HG03135 (cell line): ENCODE results near the gene IP6K2.

Source experiments
- ATAC-seq: cut with Tn5 transposase; IDR thresholded peaks from one replicate; pipeline ENCODE4 v1.9.1; 2021; ENCODE audit warnings: mild to moderate bottlenecking, moderate library complexity; ENCODE audit not compliant: unreplicated experiment

Gene IP6K2

GRCh38 chr3:48692551-48692950 lies 24.5 kb downstream of the IP6K2 start:
- no peak for ATAC-seq

- ATAC-seq = no peak
Measured at GRCh38 chr3:48690846-48691458, 26.1 kb downstream of the IP6K2 start.

- ATAC-seq = no peak
Measured at GRCh38 chr3:48689384-48689783, 27.6 kb downstream of the IP6K2 start.

DNA sequence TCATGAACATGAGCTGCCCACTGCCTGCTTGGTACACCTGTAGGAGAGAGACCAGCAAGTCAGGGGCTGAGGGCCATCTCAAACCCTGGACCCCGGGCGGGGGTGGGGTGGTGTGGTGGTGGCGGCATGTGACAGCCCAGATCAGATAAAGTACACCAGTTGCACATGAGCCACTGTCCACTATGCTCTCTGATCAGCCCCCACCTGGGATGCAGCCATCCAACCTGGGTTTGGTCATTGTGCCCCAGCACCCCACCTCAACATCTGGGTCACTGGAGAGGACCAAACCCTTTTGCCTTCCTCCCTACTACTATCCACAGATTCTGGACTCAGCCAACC lies 28.3 kb downstream of the IP6K2 start:
- ATAC-seq = no peak

DNA sequence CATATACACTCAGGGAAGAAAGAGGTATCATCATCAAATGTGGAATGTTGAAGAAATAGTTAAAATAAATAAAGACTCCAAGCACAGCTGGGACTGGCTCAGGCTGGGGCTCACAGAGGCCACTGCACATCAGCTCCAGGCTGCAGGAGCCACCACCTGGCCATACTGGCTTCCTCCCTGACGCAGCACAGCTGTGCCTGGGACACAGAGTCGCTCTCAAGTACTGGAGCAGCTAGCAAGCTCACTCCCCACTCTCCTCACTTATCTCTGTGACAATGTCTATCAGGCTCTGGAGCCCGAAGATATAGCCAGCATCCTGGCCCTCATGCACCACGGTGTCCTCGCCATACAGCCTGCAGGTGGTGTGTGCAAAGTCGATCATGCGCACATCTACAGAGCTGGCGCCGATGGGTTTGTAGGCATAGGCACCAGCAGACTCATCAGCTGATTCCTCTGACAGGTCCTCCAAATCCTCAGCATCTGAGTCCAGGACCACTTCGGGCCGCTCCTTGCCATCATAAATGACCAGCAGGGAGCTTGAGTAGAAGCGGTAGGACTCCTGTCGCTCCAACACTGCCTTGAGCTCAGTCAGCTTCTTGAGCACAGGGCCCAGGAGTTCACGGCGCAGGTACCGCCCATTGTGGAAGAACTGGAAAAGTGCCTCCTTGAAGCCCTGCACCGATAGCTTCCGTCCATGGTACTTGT lies 28.8 kb downstream of the IP6K2 start:
- no peak for ATAC-seq

DNA sequence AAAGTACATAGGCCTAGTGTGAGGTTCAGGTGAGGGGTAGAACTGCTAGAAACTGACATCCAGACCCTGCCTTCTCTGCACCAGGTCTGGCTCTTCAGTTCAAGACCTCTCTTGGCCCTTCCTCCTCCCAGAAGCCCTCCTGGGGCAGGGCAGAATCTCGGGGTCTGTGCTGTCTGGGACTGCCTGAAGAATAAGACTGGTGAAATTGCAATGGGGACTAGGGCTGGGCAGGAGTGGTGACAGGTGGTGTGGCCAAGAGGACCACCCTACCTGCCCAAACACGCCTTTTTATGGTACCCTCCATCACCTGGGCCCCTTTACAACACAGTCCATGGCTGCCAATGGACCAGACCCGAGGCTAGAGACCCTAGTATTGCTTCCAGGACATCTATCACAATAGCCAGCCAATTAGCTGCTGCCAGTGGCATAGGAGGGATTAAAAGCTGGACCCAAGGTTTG lies 29.8 kb downstream of the IP6K2 start:
- no peak for ATAC-seq

DNA sequence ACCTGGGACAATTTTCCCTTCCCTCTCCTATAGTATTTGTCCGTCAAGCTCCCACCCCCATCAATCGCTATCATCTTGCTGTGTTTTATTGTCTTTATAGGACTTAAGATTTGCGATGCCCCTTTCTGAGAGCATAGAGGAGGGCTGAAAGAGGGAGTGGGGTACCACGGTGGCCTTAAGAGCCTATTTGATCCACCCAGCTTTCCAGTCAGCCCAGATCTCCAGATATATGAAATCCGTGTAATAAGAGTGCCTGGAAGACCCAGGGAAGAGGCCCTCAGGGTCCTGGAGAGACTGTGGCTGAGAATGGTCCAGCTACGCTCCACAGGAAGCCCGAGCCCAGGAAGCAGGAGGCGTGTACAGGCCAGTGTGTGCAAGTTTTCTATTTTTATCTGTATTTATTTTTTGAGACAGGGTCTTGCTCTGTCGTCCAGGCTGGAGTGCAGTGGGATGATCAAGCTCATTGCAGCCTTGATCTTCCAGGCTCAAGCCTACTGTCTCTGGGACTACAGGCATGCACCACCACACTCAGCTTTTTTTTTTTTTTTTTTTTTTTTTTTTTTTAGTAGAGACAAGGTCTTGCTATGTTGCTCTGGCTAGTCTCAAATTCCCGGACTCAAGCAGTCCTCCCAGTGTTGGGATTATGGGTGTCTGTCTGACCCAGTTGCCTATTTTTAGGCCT lies 30.3 kb downstream of the IP6K2 start:
- ATAC-seq = no peak

GRCh38 chr3:48685603-48686511 lies 31.2 kb downstream of the IP6K2 start, which contains the start of gene NCKIPSD:
TSS of gene NCKIPSD (minus strand) at chr3:48685915. CDS start at chr3:48685807, 108 bp downstream.
- ATAC-seq = peak; percentile 71

DNA sequence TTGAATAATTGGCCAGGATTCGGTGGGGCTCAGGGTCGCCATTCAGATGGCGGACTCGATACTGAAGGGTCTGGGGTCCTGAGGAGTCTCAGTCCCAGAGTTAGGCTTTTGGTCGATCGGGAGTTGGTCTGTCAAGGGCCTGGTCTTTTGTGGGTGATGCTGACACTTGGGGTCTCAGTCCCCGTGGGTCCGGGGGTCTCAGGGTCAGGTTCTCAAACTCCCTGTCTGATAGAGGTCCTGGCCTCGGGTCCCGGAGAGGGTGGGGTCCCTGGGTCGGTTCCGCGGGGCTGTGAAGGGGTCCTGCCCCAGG lies 31.8 kb downstream of the IP6K2 start:
- no peak for ATAC-seq

- ATAC-seq = no peak
Measured at GRCh38 chr3:48684480-48685143, 32.4 kb downstream of the IP6K2 start.

GRCh38 chr3:48684054-48684349 lies 33.0 kb downstream of the IP6K2 start:
- ATAC-seq = no peak

- no peak for ATAC-seq
Measured at GRCh38 chr3:48682786-48683185, 34.2 kb downstream of the IP6K2 start.

DNA sequence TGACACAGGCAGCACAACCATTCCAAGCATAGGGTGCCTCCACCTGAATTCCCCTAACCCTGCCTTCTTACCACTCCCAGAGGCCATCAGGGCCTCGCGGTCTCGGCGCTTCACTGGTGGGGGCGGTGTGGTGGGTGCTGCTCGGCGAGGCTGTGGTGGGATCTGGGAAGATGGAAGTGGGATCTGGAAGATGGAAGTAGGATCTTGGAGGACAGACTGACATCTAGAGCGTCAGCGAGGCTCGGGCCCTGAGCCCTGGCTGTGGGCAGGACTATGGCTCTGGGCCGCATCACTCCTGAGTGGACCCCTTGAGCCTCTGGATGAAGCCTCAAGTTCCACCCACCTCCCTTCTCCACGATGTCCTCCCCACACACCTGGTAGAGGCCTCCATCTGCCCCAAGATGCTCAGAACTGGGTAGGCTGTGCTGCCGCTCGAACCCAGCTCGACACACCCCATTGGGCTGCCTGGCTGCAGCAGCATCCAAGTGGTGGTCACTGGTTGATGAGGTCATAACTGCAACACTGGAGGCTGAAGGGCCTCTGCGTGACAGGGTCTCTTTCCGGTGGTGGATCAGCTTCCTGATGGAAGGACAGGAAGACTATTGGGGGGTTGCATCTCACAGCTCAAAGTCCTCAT lies 34.9 kb downstream of the IP6K2 start:
- ATAC-seq = no peak

DNA sequence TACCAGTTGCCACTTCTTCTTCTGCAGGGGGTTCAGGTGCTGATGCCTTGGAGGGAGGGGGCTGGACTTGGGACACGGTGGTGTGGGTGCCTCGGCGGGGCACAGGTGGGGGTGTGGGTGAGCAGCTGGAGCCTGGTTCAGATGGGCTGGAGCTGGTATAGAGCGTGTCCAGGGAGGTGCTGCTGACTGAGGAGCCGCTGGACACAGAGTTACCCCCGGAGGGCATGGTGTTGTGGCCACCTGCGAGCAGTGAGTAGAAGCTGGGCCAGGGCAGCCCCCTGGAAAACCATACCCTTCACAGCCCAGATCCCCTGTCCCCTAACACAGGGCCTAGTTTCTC lies 35.5 kb downstream of the IP6K2 start:
- ATAC-seq = no peak

GRCh38 chr3:48680811-48681540 lies 36.0 kb downstream of the IP6K2 start:
- no peak for ATAC-seq

DNA sequence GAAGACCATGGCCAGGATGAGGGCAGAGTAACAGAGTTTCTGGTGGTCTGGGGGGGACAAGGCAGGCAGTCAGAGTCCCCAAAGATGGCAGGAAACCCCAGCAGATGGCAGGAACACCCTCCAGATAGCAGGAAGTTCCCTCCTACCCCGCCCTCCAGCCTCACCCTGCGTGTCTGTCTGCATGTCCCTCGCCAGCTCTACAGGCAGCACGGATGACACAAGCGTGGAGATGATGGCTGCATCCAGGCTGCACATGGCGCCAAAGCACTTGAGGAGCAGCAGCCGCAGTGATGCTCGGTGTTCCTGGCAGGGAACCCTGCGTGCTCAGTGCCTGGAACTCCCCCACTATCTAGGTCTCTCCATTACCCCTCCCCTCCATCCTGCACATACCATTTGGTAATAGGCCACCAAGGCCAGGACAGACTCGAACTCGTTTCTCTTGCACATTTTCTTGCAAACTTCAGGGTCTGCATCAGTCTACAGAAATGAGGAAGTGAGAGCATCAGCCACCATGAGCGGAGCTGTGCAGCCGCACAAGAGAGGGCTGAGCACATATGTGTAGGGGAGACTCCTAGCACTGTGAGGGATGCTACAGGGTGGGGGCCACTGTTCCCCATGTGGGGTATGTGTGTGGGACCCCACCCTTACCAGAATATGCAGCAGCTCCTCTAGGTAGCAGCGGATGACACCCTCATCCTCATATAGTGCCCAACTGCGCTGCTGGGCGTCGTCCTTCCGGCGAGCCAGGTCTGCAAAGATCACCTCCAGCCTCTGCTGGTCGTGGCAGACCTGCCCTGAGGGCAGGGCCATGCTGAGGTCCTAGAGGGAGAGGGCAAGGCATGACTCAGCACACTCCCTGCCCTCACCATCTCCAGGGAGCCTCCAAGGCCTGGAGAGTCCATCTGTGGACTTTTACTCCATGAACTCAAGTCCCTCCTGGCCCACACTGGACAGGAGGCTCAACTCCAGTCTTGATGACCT lies 37.3 kb downstream of the IP6K2 start:
- no peak for ATAC-seq

DNA sequence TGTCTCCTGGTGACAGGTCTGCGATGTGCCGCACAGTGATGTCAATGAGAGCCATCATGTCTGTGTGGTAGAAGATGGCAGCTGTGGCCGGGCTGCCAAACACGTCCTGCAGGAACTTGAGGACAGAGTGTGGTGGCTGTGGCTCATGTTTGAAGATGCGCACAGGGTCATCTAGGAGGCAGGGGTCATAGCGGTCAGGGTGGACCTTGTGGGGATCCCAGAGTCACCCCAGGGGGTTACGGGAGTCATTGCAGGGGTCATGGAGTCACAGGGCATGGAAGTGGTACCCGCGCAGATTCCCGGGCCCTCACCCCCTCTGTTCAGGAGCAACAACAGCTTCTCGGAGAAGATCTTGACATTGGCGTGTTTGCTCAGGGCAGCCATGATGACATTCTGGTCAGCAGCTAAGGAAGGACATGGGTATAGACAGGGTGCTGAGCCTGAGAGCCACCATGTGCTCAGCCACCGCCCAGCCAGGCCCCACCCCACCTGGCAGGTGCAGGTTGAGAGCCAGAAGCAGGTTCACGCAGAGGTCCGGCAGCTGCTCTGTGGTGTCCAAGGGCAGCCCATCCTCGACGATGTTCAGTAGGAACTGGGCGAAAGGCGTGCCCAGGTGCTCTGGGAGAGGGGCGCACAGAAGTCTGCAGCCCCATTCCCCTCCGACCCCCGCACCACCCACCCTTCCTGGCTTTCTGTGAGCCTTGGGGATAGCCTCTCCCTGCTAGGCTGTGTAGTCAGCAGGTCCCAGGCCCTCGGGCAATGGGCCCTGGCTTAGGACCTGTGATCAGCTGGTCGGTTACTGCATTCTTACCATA lies 38.2 kb downstream of the IP6K2 start:
- no peak for ATAC-seq

GRCh38 chr3:48678056-48678455 lies 39.0 kb downstream of the IP6K2 start:
- ATAC-seq = no peak
